NCI-H128 (cell line): ENCODE results near the gene TAF11L7.
"Not testable (repeated sequence)": the region's sequence is repeated elsewhere in the genome, so short reads cannot be mapped to it uniquely, and the experiment has no call there.

Source experiments
- DNase-seq: peaks from one replicate; lab custom pipeline; 2025; ENCODE audit not compliant: unreplicated experiment; lab: John Stamatoyannopoulos, UW

Gene TAF11L7

GRCh38 chr5:17585658-17586057, at the start of gene TAF11L7:
Gene TAF11L7 (minus strand): TSS chr5:17585758.
- DNase-seq, result not testable (repeated sequence)

- DNase-seq, result no peak
Observed at GRCh38 chr5:17634160-17634559, 48.6 kb upstream of the TAF11L7 start, which contains the start of gene TAF11L14. Gene TAF11L14 (plus strand): TSS chr5:17634460.

GRCh38 chr5:17631788-17632187, 46.2 kb upstream of the TAF11L7 start, which contains the start of gene TAF11L13:
Gene TAF11L13 (plus strand): TSS chr5:17632088.
- not testable (repeated sequence) for DNase-seq

- no peak for DNase-seq
Observed at GRCh38 chr5:17625686-17626085, 40.1 kb upstream of the TAF11L7 start.

GRCh38 chr5:17620627-17621026, 35.1 kb upstream of the TAF11L7 start:
- DNase-seq, result no peak

GRCh38 chr5:17619354-17619753, 33.8 kb upstream of the TAF11L7 start:
- DNase-seq, result no peak

GRCh38 chr5:17614872-17615605, 29.5 kb upstream of the TAF11L7 start:
- no peak for DNase-seq

- DNase-seq, result not testable (repeated sequence)
Observed at GRCh38 chr5:17610092-17610491, 24.5 kb upstream of the TAF11L7 start, which contains the start of gene TAF11L12. Gene TAF11L12 (plus strand): TSS chr5:17610392.

GRCh38 chr5:17607461-17607860, 21.9 kb upstream of the TAF11L7 start:
- DNase-seq, result not testable (repeated sequence)

GRCh38 chr5:17604951-17605350, 19.4 kb upstream of the TAF11L7 start:
- no peak for DNase-seq

- not testable (repeated sequence) for DNase-seq
Observed at GRCh38 chr5:17603880-17604279, 18.3 kb upstream of the TAF11L7 start, which contains the start of gene TAF11L11. Gene TAF11L11 (plus strand): TSS chr5:17604183.

- DNase-seq, result not testable (repeated sequence)
Observed at GRCh38 chr5:17597728-17598127, 12.2 kb upstream of the TAF11L7 start, which contains the start of gene TAF11L10. Gene TAF11L10 (minus strand): TSS chr5:17597828.

- DNase-seq, result not testable (repeated sequence)
Observed at GRCh38 chr5:17594255-17594654, 8.7 kb upstream of the TAF11L7 start, which contains the start of gene TAF11L9. Gene TAF11L9 (minus strand): TSS chr5:17594394.

GRCh38 chr5:17590860-17591259, 5.3 kb upstream of the TAF11L7 start, which contains the start of gene TAF11L8:
Gene TAF11L8 (minus strand): TSS chr5:17590960.
- DNase-seq, result not testable (repeated sequence)
